HepG2 (cell line): ENCODE data around the gene FAT1. TPM values are rescaled to one million over a fixed set of nuclear protein-coding genes. Genes with fewer than 3 reads are reported as not detected.

Source experiments
- DDIT3 ChIP-seq: sonication (generic); formaldehyde crosslinking; IDR thresholded peaks from 2 replicates; pipeline ENCODE4 v1.4.0; 2020; ENCODE audit warnings: mild to moderate bottlenecking, missing genetic modification reagents
- ELF3 ChIP-seq: IDR thresholded peaks from 2 replicates; pipeline ENCODE4 v1.6.1; 2016; ENCODE audit warnings: missing genetic modification reagents, missing compliant biosample characterization
- ETV5 ChIP-seq: IDR thresholded peaks from 2 replicates; pipeline ENCODE4 v1.6.1; 2018; ENCODE audit warnings: missing biosample characterization, missing genetic modification reagents, inconsistent platforms, borderline replicate concordance
- EZH2 ChIP-seq: conservative IDR thresholded peaks from 2 replicates; pipeline ENCODE4 v1.6.1; 2012; ENCODE audit warnings: mild to moderate bottlenecking, low read depth, low read length, moderate library complexity
- GTF2F1 ChIP-seq: fragments of 150-350 bp; IDR thresholded peaks from 2 replicates; pipeline ENCODE4 v1.6.1; 2014; ENCODE audit warnings: low read length
- ISL2 ChIP-seq: sonication (generic); formaldehyde crosslinking; IDR thresholded peaks from 2 replicates; pipeline ENCODE4 v1.5.0; 2020; ENCODE audit warnings: missing genetic modification reagents
- MLXIP ChIP-seq: sonication (generic); formaldehyde crosslinking; IDR thresholded peaks from 2 replicates; pipeline ENCODE4 v1.9.0; 2021; ENCODE audit warnings: missing genetic modification reagents, borderline replicate concordance
- NFE2L1 ChIP-seq: sonication (generic); formaldehyde crosslinking; IDR thresholded peaks from 2 replicates; pipeline ENCODE4 v1.4.0; 2020; ENCODE audit warnings: missing genetic modification reagents, mild to moderate bottlenecking, borderline replicate concordance
- NFE2L2 ChIP-seq: fragments of 150-350 bp; IDR thresholded peaks from 2 replicates; pipeline ENCODE4 v1.6.1; 2014; ENCODE audit warnings: low read length
- NFIC ChIP-seq: IDR thresholded peaks from 2 replicates; pipeline ENCODE4 v1.6.1; 2012; ENCODE audit warnings: mild to moderate bottlenecking, low read length, inconsistent platforms
- NR2F2 ChIP-seq: IDR thresholded peaks from 2 replicates; pipeline ENCODE4 v1.6.1; 2012; ENCODE audit warnings: low read depth, inconsistent platforms, borderline replicate concordance
- PHB2 ChIP-seq: fragments of 450-650 bp; IDR thresholded peaks from 2 replicates; pipeline ENCODE4 v1.6.1; 2018; ENCODE audit not compliant: partially characterized antibody
- REPIN1 ChIP-seq: sonication (generic); formaldehyde crosslinking; IDR thresholded peaks from 2 replicates; pipeline ENCODE4 v1.8.0; 2022; ENCODE audit warnings: missing genetic modification reagents, low read depth, mild to moderate bottlenecking, borderline replicate concordance
- SIN3B ChIP-seq: fragments of 150-350 bp; IDR thresholded peaks from 2 replicates; pipeline ENCODE4 v1.6.1; 2014; ENCODE audit warnings: low read length
- TCF7 ChIP-seq: sonication (generic); IDR thresholded peaks from 2 replicates; pipeline ENCODE4 v1.6.1; 2016; ENCODE audit warnings: antibody characterized with exemption, low read depth
- ZNF160 ChIP-seq: sonication (generic); formaldehyde crosslinking; IDR thresholded peaks from 2 replicates; pipeline ENCODE4 v1.8.0; 2022; ENCODE audit warnings: mild to moderate bottlenecking, inconsistent platforms, missing genetic modification reagents
- ZNF382 ChIP-seq: sonication (generic); formaldehyde crosslinking; IDR thresholded peaks from 2 replicates; pipeline ENCODE4 v1.5.0; 2020; ENCODE audit warnings: missing genetic modification reagents, mild to moderate bottlenecking, borderline replicate concordance
- ZNF530 ChIP-seq: sonication (generic); formaldehyde crosslinking; IDR thresholded peaks from 2 replicates; pipeline ENCODE4 v1.5.0; 2020; ENCODE audit warnings: low read depth, mild to moderate bottlenecking, missing genetic modification reagents
- ZNF556 ChIP-seq: sonication (generic); formaldehyde crosslinking; IDR thresholded peaks from 2 replicates; pipeline ENCODE4 v1.4.0; 2020; ENCODE audit warnings: mild to moderate bottlenecking, missing genetic modification reagents, borderline replicate concordance
- ZNF660 ChIP-seq: sonication (generic); formaldehyde crosslinking; IDR thresholded peaks from 2 replicates; pipeline ENCODE4 v1.5.1; 2020; ENCODE audit warnings: mild to moderate bottlenecking, low read depth, missing genetic modification reagents, borderline replicate concordance
- ZNF839 ChIP-seq: sonication (generic); formaldehyde crosslinking; IDR thresholded peaks from 2 replicates; pipeline ENCODE4 v1.4.0; 2020; ENCODE audit warnings: missing genetic modification reagents, mild to moderate bottlenecking, borderline replicate concordance
- ZSCAN30 ChIP-seq: sonication (generic); formaldehyde crosslinking; IDR thresholded peaks from 2 replicates; pipeline ENCODE4 v1.5.0; 2020; ENCODE audit warnings: mild to moderate bottlenecking, missing genetic modification reagents
- polyA plus RNA-seq, 8 experiments: library from polyadenylated mRNA; depleted of rRNA in 3 of 8; stranded (reverse) in 7 of 8; unstranded in 1 of 8; fragments of >200 nt; fragmentation: Illumina TruSeq in 4 of 8; extraction: Trizol in 4 of 8; gene quantifications; 2 replicates each; pipeline versions ENCODE4 v1.2.1 to v1.2.3, GENCODE V29; 2011 to 2016; ENCODE audit warnings: low read depth in 4 of 8, missing spikeins in 1 of 8, mixed read lengths in 1 of 8; ENCODE audit not compliant: insufficient read depth in 1 of 8
- total RNA-seq, 5 experiments: library from RNA; depleted of rRNA; stranded (reverse); fragments of >200 nt; fragmentation: Illumina TruSeq; extraction: Trizol; gene quantifications; 2 replicates each; pipeline ENCODE4 v1.2.3, GENCODE V29; 2016; ENCODE audit warnings: low read depth in 1 of 5
- TF ChIP-seq, protein P1 (sequence below): sonication (generic); formaldehyde crosslinking; IDR thresholded peaks from 2 replicates; pipeline ENCODE4 v1.8.0; 2022; ENCODE audit warnings: low read depth, missing genetic modification reagents
- TF ChIP-seq, protein P2 (sequence below): sonication (generic); formaldehyde crosslinking; IDR thresholded peaks from 2 replicates; pipeline ENCODE4 v1.4.0; 2020; ENCODE audit warnings: low read depth, mild to moderate bottlenecking, missing genetic modification reagents

FAT1 gene
- total and polyA plus RNA-seq, 2 of the 13 experiments (the other 11 are each of a cell fraction or from before 2014, with no cell fraction given), result 185 to 216 TPM

DNA sequence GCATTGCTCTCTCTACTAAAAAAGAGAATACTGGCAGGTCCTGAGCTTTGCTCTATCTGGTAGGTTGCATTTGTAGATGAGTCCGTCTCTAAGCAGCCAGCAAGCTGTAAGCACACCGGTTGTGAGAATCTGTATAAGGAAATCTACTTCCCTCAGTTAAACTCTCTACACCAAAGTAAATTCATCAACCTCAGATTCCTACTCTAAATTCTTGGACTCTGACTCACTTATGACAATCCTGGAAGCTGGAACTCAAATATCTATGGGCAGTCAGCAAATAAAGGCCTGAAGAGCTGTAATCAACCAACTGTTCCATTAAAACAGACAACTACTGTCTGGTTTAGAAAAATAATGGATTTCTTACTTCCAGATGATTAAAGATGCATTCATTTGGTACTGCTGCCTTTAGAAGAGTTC lies 37.9 kb downstream of the FAT1 start (continued):
- TF ChIP-seq ZNF660 (CRISPR knock-in tag) (no peak), DDIT3 (no peak), ZNF556 (no peak), ETV5 (peak; percentile 30; the same call in 1 of the 2 replicates), ZNF530 (no peak), NFE2L1 (CRISPR knock-in tag) (no peak), ZNF839 (CRISPR knock-in tag) (no peak), NR2F2 (no peak), ZNF160 (no peak), NFE2L2 (no peak), GTF2F1 (no peak), ZSCAN30 (no peak), MLXIP (CRISPR knock-in tag) (no peak), EZH2 (no peak), TCF7 (peak; percentile 32), ISL2 (CRISPR knock-in tag) (peak; percentile 55; the same call in 1 of the 2 replicates), PHB2 (no peak), REPIN1 (CRISPR knock-in tag) (no peak), NFIC (peak; percentile 53), SIN3B (no peak), ZNF382 (CRISPR knock-in tag) (no peak), ELF3 (CRISPR knock-in tag) (peak; percentile 68)
- TF ChIP-seq, protein P1, sequence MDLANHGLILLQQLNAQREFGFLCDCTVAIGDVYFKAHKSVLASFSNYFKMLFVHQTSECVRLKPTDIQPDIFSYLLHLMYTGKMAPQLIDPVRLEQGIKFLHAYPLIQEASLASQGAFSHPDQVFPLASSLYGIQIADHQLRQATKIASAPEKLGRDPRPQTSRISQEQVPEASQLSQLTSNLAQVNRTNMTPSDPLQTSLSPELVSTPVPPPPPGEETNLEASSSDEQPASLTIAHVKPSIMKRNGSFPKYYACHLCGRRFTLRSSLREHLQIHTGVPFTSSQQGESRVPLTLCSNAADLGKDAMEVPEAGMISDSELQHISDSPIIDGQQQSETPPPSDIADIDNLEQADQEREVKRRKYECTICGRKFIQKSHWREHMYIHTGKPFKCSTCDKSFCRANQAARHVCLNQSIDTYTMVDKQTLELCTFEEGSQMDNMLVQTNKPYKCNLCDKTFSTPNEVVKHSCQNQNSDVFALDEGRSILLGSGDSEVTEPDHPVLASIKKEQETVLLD (CRISPR knock-in tag), result no peak
- TF ChIP-seq, protein P2, sequence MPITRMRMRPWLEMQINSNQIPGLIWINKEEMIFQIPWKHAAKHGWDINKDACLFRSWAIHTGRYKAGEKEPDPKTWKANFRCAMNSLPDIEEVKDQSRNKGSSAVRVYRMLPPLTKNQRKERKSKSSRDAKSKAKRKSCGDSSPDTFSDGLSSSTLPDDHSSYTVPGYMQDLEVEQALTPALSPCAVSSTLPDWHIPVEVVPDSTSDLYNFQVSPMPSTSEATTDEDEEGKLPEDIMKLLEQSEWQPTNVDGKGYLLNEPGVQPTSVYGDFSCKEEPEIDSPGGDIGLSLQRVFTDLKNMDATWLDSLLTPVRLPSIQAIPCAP (CRISPR knock-in tag), result no peak
